ENCODE measurements around the gene CILP2. TPM values are rescaled to one million over a fixed set of nuclear protein-coding genes. Genes with fewer than 3 reads are reported as not detected.

Gene CILP2
- total RNA-seq, 1 experiment from 2014 or later: 4.4 TPM

- DNase-seq: no peak
- Histone ChIP-seq H3K36me3 (replicated peaks; ENCODE audit: control insufficient read depth, insufficient read depth, low read length) (no peaks in the 10 kb centered on the region), H3K27me3 (ENCODE audit: control insufficient read depth, insufficient read depth, low read length) (peaks cover 24% of the 10 kb centered on the region), H3K4me3 (ENCODE audit: insufficient read depth, low read depth, low read length) (no peak overlapping the region)
These were observed 5.0 kb downstream of the CILP2 start for GRCh38 chr19:19543101-19543500.

GRCh38 chr19:19543640-19544039 lies 5.6 kb downstream of the CILP2 start:
- no peak for DNase-seq
- Histone ChIP-seq H3K4me3 (ENCODE audit: insufficient read depth, low read depth, low read length) (no peak overlapping the region), H3K27me3 (ENCODE audit: control insufficient read depth, insufficient read depth, low read length) (peaks cover 18% of the 10 kb centered on the region), H3K36me3 (replicated peaks; ENCODE audit: control insufficient read depth, insufficient read depth, low read length) (no peaks in the 10 kb centered on the region)

- Histone ChIP-seq H3K36me3 (replicated peaks; ENCODE audit: control insufficient read depth, insufficient read depth, low read length) (no peaks in the 10 kb centered on the region), H3K27me3 (ENCODE audit: control insufficient read depth, insufficient read depth, low read length) (peaks cover 11% of the 10 kb centered on the region), H3K4me3 (ENCODE audit: insufficient read depth, low read depth, low read length) (no peak overlapping the region)
- DNase-seq: no peak
These were observed 6.3 kb downstream of the CILP2 start for GRCh38 chr19:19544257-19544953.

- Histone ChIP-seq H3K36me3 (replicated peaks; ENCODE audit: control insufficient read depth, insufficient read depth, low read length) (no peaks in the 10 kb centered on the region), H3K27me3 (ENCODE audit: control insufficient read depth, insufficient read depth, low read length) (peaks cover 5% of the 10 kb centered on the region), H3K4me3 (ENCODE audit: insufficient read depth, low read depth, low read length) (no peak overlapping the region)
- peak; percentile 74 for DNase-seq
These were observed 7.0 kb downstream of the CILP2 start for GRCh38 chr19:19544954-19545591.

GRCh38 chr19:19545707-19546106 lies 7.6 kb downstream of the CILP2 start:
- Histone ChIP-seq H3K4me3 (ENCODE audit: insufficient read depth, low read depth, low read length) (no peak overlapping the region), H3K36me3 (replicated peaks; ENCODE audit: control insufficient read depth, insufficient read depth, low read length) (no peaks in the 10 kb centered on the region), H3K27me3 (ENCODE audit: control insufficient read depth, insufficient read depth, low read length) (peaks cover 1% of the 10 kb centered on the region; the same call in 1 of the 2 replicates)
- DNase-seq: no peak

- no peak for DNase-seq
- Histone ChIP-seq H3K27me3 (ENCODE audit: control insufficient read depth, insufficient read depth, low read length) (no peaks in the 10 kb centered on the region), H3K36me3 (replicated peaks; ENCODE audit: control insufficient read depth, insufficient read depth, low read length) (no peaks in the 10 kb centered on the region), H3K4me3 (ENCODE audit: insufficient read depth, low read depth, low read length) (no peak overlapping the region)
These were observed 8.7 kb downstream of the CILP2 start for GRCh38 chr19:19546751-19547162.

- no peak for DNase-seq
- no peaks in the 10 kb centered on the region for H3K27me3 ChIP-seq (ENCODE audit: control insufficient read depth, insufficient read depth, low read length)
- no peaks in the 10 kb centered on the region for H3K36me3 ChIP-seq (replicated peaks; ENCODE audit: control insufficient read depth, insufficient read depth, low read length)
- no peak overlapping the region for H3K4me3 ChIP-seq (ENCODE audit: insufficient read depth, low read depth, low read length)
These were observed 9.7 kb downstream of the CILP2 start for GRCh38 chr19:19547674-19548336.

GRCh38 chr19:19548915-19549759 lies 11.1 kb downstream of the CILP2 start:
- no peak overlapping the region for H3K4me3 ChIP-seq (ENCODE audit: insufficient read depth, low read depth, low read length)

GRCh38 chr19:19549804-19550464 lies 11.9 kb downstream of the CILP2 start:
- Histone ChIP-seq H3K27me3 (ENCODE audit: control insufficient read depth, insufficient read depth, low read length) (no peaks in the 10 kb centered on the region), H3K4me3 (ENCODE audit: insufficient read depth, low read depth, low read length) (no peak overlapping the region), H3K36me3 (replicated peaks; ENCODE audit: control insufficient read depth, insufficient read depth, low read length) (no peaks in the 10 kb centered on the region)
- DNase-seq: no peak

More at GRCh38 chr19:19548915-19549759, 11.1 kb downstream of the CILP2 start:
- no peak for DNase-seq
- no peaks in the 10 kb centered on the region for H3K36me3 ChIP-seq (replicated peaks; ENCODE audit: control insufficient read depth, insufficient read depth, low read length)
- no peaks in the 10 kb centered on the region for H3K27me3 ChIP-seq (ENCODE audit: control insufficient read depth, insufficient read depth, low read length)

- DNase-seq: peak; percentile 67
- Histone ChIP-seq H3K27me3 (ENCODE audit: control insufficient read depth, insufficient read depth, low read length) (no peaks in the 10 kb centered on the region), H3K36me3 (replicated peaks; ENCODE audit: control insufficient read depth, insufficient read depth, low read length) (no peaks in the 10 kb centered on the region), H3K4me3 (ENCODE audit: insufficient read depth, low read depth, low read length) (no peak overlapping the region)
These were observed 12.4 kb downstream of the CILP2 start for GRCh38 chr19:19550485-19550929.

GRCh38 chr19:19550972-19551852 lies 13.1 kb downstream of the CILP2 start:
- DNase-seq: peak; percentile 76
- Histone ChIP-seq H3K4me3 (ENCODE audit: insufficient read depth, low read depth, low read length) (no peak overlapping the region), H3K27me3 (ENCODE audit: control insufficient read depth, insufficient read depth, low read length) (no peaks in the 10 kb centered on the region), H3K36me3 (replicated peaks; ENCODE audit: control insufficient read depth, insufficient read depth, low read length) (no peaks in the 10 kb centered on the region)

- DNase-seq: peak; percentile 63
These were observed 13.8 kb downstream of the CILP2 start for GRCh38 chr19:19551853-19552192.

GRCh38 chr19:19552798-19553197 lies 14.7 kb downstream of the CILP2 start:
- no peaks in the 10 kb centered on the region for H3K27me3 ChIP-seq (ENCODE audit: control insufficient read depth, insufficient read depth, low read length)
- no peak overlapping the region for H3K4me3 ChIP-seq (ENCODE audit: insufficient read depth, low read depth, low read length)
- H3K36me3 ChIP-seq (replicated peaks; ENCODE audit: control insufficient read depth, insufficient read depth, low read length): no peaks in the 10 kb centered on the region
- DNase-seq: peak; percentile 95

More at GRCh38 chr19:19551853-19552192, 13.8 kb downstream of the CILP2 start:
- Histone ChIP-seq H3K4me3 (ENCODE audit: insufficient read depth, low read depth, low read length) (no peak overlapping the region), H3K36me3 (replicated peaks; ENCODE audit: control insufficient read depth, insufficient read depth, low read length) (no peaks in the 10 kb centered on the region), H3K27me3 (ENCODE audit: control insufficient read depth, insufficient read depth, low read length) (no peaks in the 10 kb centered on the region)
